ENCODE data around the gene DCAF16. TPM values are rescaled to one million over a fixed set of nuclear protein-coding genes. Genes with fewer than 3 reads are reported as not detected.

Gene DCAF16
- total and polyA plus RNA-seq, 10 donors: 9.2 to 41.7 (median 26.1) TPM

- peaks cover 0 to 14% (median 3%) of the 10 kb centered on the region in 8 donors for H3K9me3 ChIP-seq
- peaks cover 0 to 4% (median 0%) of the 10 kb centered on the region in 7 donors for H3K27me3 ChIP-seq (replicated peaks in 1 of 7)
- no peak for DNase-seq
- no peak overlapping the region for H3K27ac ChIP-seq
- WGBS, 5 donors: 82 to 92% (median 87%) methylated on average over 4 of the region's 4 CpGs
- H3K4me3 ChIP-seq: no peak overlapping the region
- no peaks in the 10 kb centered on the region for H3K4me1 ChIP-seq
- TF ChIP-seq POLR2AphosphoS5 (IDR thresholded peaks at IDR 0.05) (no peak), POLR2A (IDR thresholded peaks at IDR 0.05) (no peak), CTCF (IDR thresholded peaks at IDR 0.05 in 8 of 11, conservative IDR thresholded peaks at IDR 0.05 in 3 of 11) (no peak)
- H3K36me3 ChIP-seq: no peaks in the 10 kb centered on the region
- intact Hi-C loops (cut with DNase I; ENCODE audit: low total_unique reads): no loop called here
Observed at GRCh38 chr4:17770845-17771244, 39.7 kb downstream of the DCAF16 start.

- no peak overlapping the region for H3K4me3 ChIP-seq
- no peak for DNase-seq
- no peaks in the 10 kb centered on the region for H3K36me3 ChIP-seq
- TF ChIP-seq CTCF (IDR thresholded peaks at IDR 0.05 in 8 of 11, conservative IDR thresholded peaks at IDR 0.05 in 3 of 11): no peak
- TF ChIP-seq POLR2A (IDR thresholded peaks at IDR 0.05): no peak
- no peak for TF ChIP-seq POLR2AphosphoS5 (IDR thresholded peaks at IDR 0.05)
- H3K4me1 ChIP-seq: no peaks in the 10 kb centered on the region
- no peak overlapping the region for H3K27ac ChIP-seq
- H3K27me3 ChIP-seq (replicated peaks in 1 of 7): peaks cover 0 to 4% (median 0%) of the 10 kb centered on the region in 7 donors
- intact Hi-C loops (cut with DNase I; ENCODE audit: low total_unique reads): no loop called here
- 41 to 73% (median 47%) methylated on average over 8 of the region's 8 CpGs for WGBS, 5 donors
- H3K9me3 ChIP-seq: peaks cover 0 to 14% (median 3%) of the 10 kb centered on the region in 8 donors
Observed at GRCh38 chr4:17769406-17770174, 41.0 kb downstream of the DCAF16 start.

- Histone ChIP-seq H3K27me3 (replicated peaks in 1 of 7) (peaks cover 0 to 4% (median 0%) of the 10 kb centered on the region in 7 donors), H3K36me3 (no peaks in the 10 kb centered on the region), H3K4me3 (no peak overlapping the region), H3K27ac (no peak overlapping the region), H3K4me1 (no peaks in the 10 kb centered on the region), H3K9me3 (peaks cover 0 to 14% (median 3%) of the 10 kb centered on the region in 8 donors)
- no peak for DNase-seq
- WGBS, 5 donors: 92 to 98% (median 96%) methylated on average over 17 to 33 of the region's 33 CpGs
- no peak for TF ChIP-seq POLR2A (IDR thresholded peaks at IDR 0.05)
- TF ChIP-seq CTCF (IDR thresholded peaks at IDR 0.05 in 8 of 11, conservative IDR thresholded peaks at IDR 0.05 in 3 of 11): no peak
- TF ChIP-seq POLR2AphosphoS5 (IDR thresholded peaks at IDR 0.05): no peak
- intact Hi-C loops (cut with DNase I; ENCODE audit: low total_unique reads): no loop called here
Observed at GRCh38 chr4:17766826-17767458, 43.6 kb downstream of the DCAF16 start.
